ENCODE results near the gene FDXR. TPM values are rescaled to one million over a fixed set of nuclear protein-coding genes. Genes with fewer than 3 reads are reported as not detected.

Gene FDXR
- total RNA-seq, 1 donor from 2014 or later = 9.0 TPM

DNA sequence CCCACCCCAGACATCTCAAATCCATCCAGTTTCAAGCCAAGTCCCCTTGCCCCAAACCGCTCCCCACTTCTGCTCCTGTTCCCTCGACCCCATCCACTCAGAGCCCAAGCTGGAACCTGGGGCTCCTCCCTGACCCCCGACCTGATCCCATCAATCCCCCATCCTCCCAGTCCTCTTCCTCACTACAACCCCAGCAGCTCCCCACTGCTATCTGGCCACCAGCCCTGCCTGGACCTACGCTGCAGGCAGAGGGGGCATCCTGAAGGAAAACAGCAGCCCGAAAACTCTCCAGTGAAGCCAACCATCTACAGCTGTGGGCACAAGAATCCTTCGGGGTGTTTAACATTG is 3.9 kb downstream of the FDXR start:
- no peaks in the 10 kb centered on the region for H3K36me3 Mint-ChIP-seq (ENCODE audit: low read depth)
- peaks cover 23% of the 10 kb centered on the region for H3K4me1 Mint-ChIP-seq (ENCODE audit: low read depth)
- no peak overlapping the region for H3K27ac Mint-ChIP-seq (ENCODE audit: unreplicated experiment)
- no peak overlapping the region for H3K4me3 Mint-ChIP-seq (ENCODE audit: unreplicated experiment)
- no peaks in the 10 kb centered on the region for H3K9me3 Mint-ChIP-seq (ENCODE audit: low read depth)
- TF ChIP-seq, protein P1, sequence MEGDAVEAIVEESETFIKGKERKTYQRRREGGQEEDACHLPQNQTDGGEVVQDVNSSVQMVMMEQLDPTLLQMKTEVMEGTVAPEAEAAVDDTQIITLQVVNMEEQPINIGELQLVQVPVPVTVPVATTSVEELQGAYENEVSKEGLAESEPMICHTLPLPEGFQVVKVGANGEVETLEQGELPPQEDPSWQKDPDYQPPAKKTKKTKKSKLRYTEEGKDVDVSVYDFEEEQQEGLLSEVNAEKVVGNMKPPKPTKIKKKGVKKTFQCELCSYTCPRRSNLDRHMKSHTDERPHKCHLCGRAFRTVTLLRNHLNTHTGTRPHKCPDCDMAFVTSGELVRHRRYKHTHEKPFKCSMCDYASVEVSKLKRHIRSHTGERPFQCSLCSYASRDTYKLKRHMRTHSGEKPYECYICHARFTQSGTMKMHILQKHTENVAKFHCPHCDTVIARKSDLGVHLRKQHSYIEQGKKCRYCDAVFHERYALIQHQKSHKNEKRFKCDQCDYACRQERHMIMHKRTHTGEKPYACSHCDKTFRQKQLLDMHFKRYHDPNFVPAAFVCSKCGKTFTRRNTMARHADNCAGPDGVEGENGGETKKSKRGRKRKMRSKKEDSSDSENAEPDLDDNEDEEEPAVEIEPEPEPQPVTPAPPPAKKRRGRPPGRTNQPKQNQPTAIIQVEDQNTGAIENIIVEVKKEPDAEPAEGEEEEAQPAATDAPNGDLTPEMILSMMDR (IDR thresholded peaks at IDR 0.05) = no peak
- no peaks in the 10 kb centered on the region for H3K27me3 Mint-ChIP-seq (ENCODE audit: low read depth)
- no peak for DNase-seq (ENCODE audit: low spot score)

DNA sequence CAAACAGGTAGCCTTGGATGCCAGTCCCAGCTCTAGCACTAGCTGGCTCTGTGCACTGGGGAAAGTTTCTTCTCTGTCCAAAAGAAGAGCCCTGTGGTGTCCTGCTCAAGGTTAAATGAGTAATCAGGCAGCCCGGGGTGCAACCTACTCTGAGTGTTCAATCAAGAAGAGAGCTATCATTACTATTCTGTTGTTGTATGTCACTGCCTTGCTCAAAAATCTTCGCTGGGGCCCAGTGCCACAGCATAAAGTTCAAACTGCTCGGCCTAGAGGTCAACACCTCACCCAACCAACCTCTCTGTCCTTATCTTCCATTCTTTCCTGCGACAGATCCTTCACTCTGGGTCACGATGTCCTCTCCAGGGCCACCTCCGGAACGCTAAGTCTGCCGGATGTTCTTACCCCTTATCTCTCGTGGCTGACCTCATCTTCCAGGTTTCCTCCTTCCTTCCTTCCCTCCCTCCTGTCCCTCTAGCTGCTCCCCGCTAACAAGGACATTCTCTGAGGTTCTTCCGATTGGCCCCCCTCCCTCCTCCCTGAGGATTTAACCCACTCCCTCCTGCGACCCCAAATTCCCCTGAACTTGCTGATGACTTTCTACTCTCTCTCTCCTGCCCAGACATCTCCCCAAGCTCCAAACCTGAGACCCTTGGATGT is 4.4 kb downstream of the FDXR start:
- H3K36me3 Mint-ChIP-seq (ENCODE audit: low read depth) = peaks cover 3% of the 10 kb centered on the region
- no peak overlapping the region for H3K4me3 Mint-ChIP-seq (ENCODE audit: unreplicated experiment)
- peaks cover 19% of the 10 kb centered on the region for H3K4me1 Mint-ChIP-seq (ENCODE audit: low read depth)
- no peak for DNase-seq (ENCODE audit: low spot score)
- TF ChIP-seq, protein P1 (IDR thresholded peaks at IDR 0.05) = no peak
- no peaks in the 10 kb centered on the region for H3K27me3 Mint-ChIP-seq (ENCODE audit: low read depth)
- H3K27ac Mint-ChIP-seq (ENCODE audit: unreplicated experiment) = no peak overlapping the region
- no peaks in the 10 kb centered on the region for H3K9me3 Mint-ChIP-seq (ENCODE audit: low read depth)

DNA sequence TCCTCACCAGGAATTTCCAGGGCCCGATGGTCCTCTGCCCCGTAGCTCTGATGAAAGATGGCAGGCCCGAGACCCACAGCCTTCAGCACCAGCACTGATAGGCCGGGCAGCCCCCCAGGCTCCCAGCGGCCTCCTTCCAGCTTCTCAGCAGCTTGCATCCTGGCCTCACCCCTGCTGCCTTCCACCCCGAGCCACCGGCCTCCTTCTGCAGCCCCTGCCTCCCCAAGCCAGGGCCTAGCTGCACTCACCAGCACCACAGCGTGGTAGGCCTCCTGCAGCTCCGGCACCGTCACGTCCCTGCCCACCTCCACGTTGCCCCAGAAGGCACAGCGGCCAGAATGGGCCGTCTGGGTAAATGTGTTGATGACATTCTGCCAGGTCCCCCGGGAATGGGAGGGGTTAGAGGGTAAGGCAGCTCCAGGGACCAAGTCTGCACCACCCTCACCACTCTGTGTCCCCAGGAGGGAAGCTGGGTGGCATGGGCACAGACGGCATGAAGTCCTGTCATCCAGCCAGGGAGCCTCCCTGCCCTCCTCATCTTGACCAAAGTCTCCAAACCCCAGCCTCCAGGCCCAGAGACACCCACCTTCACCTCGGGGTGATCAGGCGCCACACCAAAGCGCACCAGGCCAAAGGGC is 6.5 kb downstream of the FDXR start:
- Mint-ChIP-seq H3K36me3 (ENCODE audit: low read depth) (peaks cover 4% of the 10 kb centered on the region), H3K27me3 (ENCODE audit: low read depth) (peaks cover 6% of the 10 kb centered on the region), H3K4me3 (ENCODE audit: unreplicated experiment) (no peak overlapping the region), H3K27ac (ENCODE audit: unreplicated experiment) (no peak overlapping the region), H3K9me3 (ENCODE audit: low read depth) (no peaks in the 10 kb centered on the region), H3K4me1 (ENCODE audit: low read depth) (peaks cover 13% of the 10 kb centered on the region)
- peak; percentile 80 for DNase-seq (ENCODE audit: low spot score)
- TF ChIP-seq, protein P1 (IDR thresholded peaks at IDR 0.05) = no peak

DNA sequence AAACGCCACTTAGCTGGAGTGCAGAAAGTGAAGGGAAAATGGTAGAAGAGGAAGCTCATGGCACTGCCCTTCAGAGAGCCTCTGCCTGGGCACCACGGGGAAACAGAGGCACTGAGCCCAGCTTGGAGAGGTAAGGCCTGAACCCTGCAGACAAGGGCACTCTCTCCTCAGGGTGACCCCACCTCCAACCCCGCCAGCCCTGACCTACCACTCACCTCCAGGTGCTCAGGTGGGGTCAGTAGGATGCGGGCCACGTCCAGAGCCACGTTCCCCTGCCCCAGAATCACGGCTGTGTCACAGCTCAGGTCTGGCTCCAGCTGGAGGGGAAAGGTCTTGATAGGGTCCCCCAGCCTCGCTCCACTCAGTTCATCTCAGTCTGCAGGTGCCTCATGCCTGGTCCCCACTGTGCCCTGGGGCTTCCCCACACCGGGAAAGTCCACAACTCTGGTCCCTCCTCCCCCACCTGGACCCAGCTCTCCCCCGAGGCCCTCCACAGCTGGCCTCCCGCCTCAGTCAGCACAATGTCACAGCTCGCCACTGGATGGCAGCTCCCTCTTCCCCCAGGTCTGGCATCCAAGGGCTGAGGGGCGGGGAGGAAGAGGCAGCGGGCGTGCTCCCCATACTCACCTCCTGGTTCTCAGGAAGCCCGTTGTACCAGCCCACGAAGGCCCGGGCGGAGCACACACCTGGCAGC is 7.1 kb downstream of the FDXR start:
- Mint-ChIP-seq H3K4me1 (ENCODE audit: low read depth) (peaks cover 12% of the 10 kb centered on the region), H3K27ac (ENCODE audit: unreplicated experiment) (no peak overlapping the region), H3K4me3 (ENCODE audit: unreplicated experiment) (no peak overlapping the region), H3K36me3 (ENCODE audit: low read depth) (peaks cover 4% of the 10 kb centered on the region), H3K9me3 (ENCODE audit: low read depth) (no peaks in the 10 kb centered on the region), H3K27me3 (ENCODE audit: low read depth) (peaks cover 7% of the 10 kb centered on the region)
- DNase-seq (ENCODE audit: low spot score) = peak; percentile 85
- TF ChIP-seq, protein P1 (IDR thresholded peaks at IDR 0.05) = no peak

DNA sequence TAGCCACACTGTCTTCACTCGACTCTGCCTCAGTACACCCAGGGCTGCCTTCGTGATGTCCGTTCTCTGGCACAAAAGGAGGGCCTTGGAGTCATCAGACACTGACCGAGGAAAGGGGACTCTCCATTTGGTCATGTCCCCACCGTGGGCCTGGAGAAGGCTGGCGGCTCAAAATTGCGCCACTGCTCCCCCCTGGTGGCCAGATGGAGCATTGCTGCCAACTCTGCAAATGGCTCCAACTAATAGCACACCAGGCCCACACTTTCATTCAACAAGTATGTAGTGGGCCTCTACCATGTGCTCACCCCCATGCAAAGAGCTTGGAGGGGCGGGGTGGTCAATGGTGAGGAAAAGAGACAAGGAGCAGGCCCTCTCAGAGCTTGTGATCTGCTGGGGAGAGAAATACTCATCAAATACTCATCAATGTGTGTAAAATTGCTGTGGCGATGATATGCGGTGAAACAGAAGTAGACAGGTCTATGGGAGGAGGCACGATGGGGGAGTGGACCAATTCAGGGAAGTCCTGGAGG is 7.9 kb downstream of the FDXR start:
- Mint-ChIP-seq H3K27ac (ENCODE audit: unreplicated experiment) (no peak overlapping the region), H3K4me3 (ENCODE audit: unreplicated experiment) (no peak overlapping the region), H3K36me3 (ENCODE audit: low read depth) (peaks cover 4% of the 10 kb centered on the region), H3K4me1 (ENCODE audit: low read depth) (peaks cover 14% of the 10 kb centered on the region), H3K27me3 (ENCODE audit: low read depth) (peaks cover 12% of the 10 kb centered on the region), H3K9me3 (ENCODE audit: low read depth) (no peaks in the 10 kb centered on the region)
- no peak for DNase-seq (ENCODE audit: low spot score)
- TF ChIP-seq, protein P1 (IDR thresholded peaks at IDR 0.05) = peak; percentile 88
